ENCODE measurements around the gene ABCC6.

GRCh38 chr16:16151315-16151714 is 72.0 kb downstream of the ABCC6 start:
- TF ChIP-seq EZH2 (IDR thresholded peaks at IDR 0.05; ENCODE audit: borderline replicate concordance, insufficient read depth, low read depth, low read length, poor library complexity, severe bottlenecking) (no peak), CTCF (IDR thresholded peaks at IDR 0.05) (no peak)
